Measurements from ENCODE around the gene RPS6KA5.
"Not testable (repeated sequence)": the region's sequence is repeated elsewhere in the genome, so short reads cannot be mapped to it uniquely, and the experiment has no call there.

The RPS6KA5 gene

DNA sequence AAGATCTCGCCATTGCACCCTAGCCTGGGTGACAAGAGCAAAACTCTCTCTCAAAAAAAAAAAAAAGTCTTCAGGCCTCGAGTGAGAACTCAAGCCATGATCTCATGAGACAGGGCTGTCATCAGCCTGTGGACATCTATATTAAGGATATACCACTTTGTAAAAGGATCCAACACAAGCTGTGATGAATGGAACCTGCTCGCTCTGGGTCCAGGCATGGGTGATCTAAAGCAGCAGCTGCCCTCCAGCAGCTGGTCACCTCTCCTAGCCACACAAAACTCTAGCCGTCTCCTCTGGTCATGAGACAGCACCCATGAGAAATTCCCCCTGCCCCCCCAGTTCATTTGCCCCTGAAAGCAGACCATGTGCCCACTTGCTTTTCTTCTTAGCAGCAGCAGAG lies 34.3 kb upstream of the RPS6KA5 start:
- H3K4me3 ChIP-seq (ENCODE audit: low read depth, low read length), result no peak overlapping the region
- TF ChIP-seq, protein P1, sequence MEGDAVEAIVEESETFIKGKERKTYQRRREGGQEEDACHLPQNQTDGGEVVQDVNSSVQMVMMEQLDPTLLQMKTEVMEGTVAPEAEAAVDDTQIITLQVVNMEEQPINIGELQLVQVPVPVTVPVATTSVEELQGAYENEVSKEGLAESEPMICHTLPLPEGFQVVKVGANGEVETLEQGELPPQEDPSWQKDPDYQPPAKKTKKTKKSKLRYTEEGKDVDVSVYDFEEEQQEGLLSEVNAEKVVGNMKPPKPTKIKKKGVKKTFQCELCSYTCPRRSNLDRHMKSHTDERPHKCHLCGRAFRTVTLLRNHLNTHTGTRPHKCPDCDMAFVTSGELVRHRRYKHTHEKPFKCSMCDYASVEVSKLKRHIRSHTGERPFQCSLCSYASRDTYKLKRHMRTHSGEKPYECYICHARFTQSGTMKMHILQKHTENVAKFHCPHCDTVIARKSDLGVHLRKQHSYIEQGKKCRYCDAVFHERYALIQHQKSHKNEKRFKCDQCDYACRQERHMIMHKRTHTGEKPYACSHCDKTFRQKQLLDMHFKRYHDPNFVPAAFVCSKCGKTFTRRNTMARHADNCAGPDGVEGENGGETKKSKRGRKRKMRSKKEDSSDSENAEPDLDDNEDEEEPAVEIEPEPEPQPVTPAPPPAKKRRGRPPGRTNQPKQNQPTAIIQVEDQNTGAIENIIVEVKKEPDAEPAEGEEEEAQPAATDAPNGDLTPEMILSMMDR (IDR thresholded peaks at IDR 0.05; ENCODE audit: control insufficient read depth, extremely low read depth, insufficient read depth), result no peak
- DNase-seq (ENCODE audit: low read depth), result no peak

DNA sequence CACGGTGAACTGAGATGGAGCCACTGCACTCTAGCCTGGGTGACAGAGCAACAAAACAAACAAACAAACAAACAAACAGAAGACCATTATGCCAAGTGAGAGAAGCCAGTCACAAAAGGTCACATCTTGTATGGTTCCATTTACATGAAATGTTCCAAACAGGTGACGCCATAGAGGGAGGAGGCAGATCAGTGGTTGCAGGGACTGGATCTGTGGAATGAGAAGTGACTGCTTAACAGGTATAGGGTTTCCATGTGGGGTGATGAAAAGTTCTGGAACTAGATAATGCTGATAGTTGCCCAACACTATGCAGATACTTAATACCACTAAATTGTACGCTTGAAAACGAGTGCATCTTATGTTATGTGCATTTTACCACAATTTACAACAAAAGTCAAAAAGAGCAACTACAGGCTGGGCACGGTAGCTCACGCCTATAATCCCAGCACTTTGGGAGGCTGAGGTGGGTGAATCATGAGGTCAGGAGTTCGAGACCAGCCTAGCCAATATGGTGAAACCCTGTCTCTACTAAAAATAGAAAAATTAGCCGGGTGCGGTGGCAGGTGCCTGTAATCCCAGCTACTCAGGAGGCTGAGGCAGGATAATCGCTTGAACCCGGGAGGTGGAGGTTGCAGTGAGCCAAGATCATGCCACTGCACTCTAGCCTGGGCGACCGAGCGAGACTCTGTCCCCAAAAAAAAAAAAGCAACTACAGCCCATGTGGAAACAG lies 33.5 kb upstream of the RPS6KA5 start:
- H3K4me3 ChIP-seq (ENCODE audit: low read depth, low read length); DNase-seq (ENCODE audit: low read depth): not testable (repeated sequence)

DNA sequence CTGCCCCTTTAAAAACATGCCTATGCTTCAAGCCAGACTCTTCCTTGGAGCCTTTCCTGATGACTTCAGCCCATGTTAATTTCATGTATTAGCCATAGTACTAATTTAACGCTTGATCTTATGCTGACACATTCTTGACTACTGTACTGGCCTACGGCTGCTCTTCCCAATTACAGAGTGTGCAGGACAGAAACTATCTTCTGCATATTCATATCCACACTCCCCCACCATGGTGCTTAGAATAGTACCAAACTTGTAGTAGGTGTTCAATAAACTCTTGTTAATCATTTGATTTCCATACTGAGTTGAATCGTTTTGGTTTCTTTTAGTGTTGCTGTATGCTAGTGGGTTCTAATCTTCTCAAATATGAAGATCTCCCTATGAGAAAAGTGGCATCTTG lies 31.6 kb upstream of the RPS6KA5 start:
- H3K4me3 ChIP-seq (ENCODE audit: low read depth, low read length), result no peak overlapping the region
- TF ChIP-seq, protein P1 (IDR thresholded peaks at IDR 0.05; ENCODE audit: control insufficient read depth, extremely low read depth, insufficient read depth), result no peak
- DNase-seq (ENCODE audit: low read depth), result no peak

DNA sequence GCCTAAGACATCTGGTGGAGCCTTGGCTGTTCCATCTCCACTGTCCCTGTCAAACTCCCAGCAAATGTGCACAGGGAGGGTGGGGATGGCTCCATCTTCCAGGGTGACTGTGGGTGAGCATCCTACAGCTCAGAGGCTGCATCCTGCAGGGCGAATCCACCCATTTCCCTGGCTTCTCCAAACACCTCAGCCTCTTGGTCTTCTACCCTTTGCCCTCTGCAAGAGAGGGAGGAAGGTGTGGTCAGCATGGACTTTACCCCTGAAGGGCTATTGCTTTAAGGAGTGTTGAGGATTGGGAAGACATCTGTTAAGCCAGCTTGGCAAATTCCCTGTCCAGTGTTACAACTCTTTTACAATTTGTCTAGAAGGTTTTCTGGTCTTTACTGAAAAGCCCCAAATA lies 30.3 kb upstream of the RPS6KA5 start:
- TF ChIP-seq, protein P1 (IDR thresholded peaks at IDR 0.05; ENCODE audit: control insufficient read depth, extremely low read depth, insufficient read depth), result no peak
- H3K4me3 ChIP-seq (ENCODE audit: low read depth, low read length), result no peak overlapping the region
- DNase-seq (ENCODE audit: low read depth), result no peak

DNA sequence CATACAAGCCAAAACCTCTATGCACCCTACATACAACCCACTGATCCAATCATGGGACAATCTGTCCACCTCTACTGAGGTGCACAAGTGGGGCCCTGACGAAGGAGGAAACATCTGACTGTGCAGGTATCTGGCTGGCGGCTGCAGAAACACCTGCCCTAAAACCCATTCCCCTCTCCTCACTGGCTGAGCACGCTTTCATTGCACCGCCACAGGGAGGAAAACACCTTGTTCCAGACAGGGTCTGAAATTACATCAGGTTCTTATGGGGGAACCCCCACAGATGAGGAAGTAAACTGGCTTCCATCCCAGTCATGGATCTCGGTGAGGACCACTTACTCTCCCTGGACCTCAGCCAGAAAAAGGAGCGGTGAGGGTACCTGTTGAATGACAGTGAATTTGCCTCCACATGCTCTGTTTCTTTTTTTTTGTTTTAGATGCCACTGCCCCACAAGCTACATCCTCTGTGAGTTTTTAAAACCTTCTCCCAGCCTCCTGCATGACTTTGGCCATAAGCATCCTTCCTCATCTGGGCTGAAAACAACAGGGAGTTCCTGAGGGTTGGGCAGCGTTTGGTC lies 29.6 kb upstream of the RPS6KA5 start:
- TF ChIP-seq, protein P1 (IDR thresholded peaks at IDR 0.05; ENCODE audit: control insufficient read depth, extremely low read depth, insufficient read depth), result no peak
- no peak overlapping the region for H3K4me3 ChIP-seq (ENCODE audit: low read depth, low read length)
- DNase-seq (ENCODE audit: low read depth), result no peak

DNA sequence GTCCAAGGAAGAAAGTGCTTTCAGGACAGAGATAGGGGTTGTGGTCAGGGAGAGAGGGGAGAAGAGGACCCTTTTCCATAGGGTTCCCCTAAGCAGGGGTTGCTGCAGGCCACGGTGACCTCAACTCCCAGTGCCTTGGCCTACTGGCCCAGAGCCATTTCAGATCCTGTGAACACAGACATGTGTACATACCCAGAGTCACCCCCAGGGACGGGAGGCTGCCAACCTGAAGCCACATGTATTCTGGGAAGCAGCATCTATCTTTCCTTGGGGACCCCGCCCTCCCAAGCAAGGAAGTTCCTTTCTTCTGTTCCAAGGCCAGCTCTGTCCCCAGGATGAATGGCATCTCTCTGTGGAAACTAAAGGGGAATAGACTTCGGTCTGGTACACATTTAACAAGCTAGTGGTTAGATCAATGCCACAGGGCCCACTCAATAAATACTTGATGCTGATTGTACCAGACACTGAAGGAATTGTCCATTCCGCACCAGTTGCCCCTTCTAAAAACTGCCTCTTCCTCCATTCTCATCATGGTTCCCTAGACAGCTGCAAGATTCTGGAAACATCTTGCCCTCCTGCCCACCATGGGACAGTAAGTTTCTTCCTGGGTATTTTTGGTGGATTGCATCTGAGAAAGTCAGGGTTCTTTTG lies 28.3 kb upstream of the RPS6KA5 start:
- H3K4me3 ChIP-seq (ENCODE audit: low read depth, low read length), result no peak overlapping the region
- DNase-seq (ENCODE audit: low read depth), result no peak
- TF ChIP-seq, protein P1 (IDR thresholded peaks at IDR 0.05; ENCODE audit: control insufficient read depth, extremely low read depth, insufficient read depth), result no peak

DNA sequence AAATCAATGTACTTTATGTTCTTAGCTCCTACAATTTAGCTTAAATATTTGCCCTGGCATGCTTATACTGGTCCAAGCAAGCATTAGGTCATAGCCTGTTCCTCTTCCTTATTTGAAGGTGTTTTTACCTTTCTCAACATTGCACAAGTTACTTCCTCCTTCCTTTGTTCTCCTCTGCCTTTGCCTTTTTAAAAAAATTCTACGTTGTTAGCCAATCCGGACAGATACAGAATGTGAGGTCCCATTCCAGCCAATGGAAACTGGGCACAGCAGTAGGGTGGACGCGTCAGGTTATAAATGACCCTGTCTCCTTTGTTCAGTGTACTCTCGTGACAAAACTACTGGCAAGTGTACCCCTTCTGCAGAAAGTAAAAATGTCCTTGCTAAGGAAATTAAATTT lies 27.0 kb upstream of the RPS6KA5 start:
- peak; percentile 94 for DNase-seq (ENCODE audit: low read depth)
- peak overlapping the region; percentile 37 for H3K4me3 ChIP-seq (ENCODE audit: low read depth, low read length)

DNA sequence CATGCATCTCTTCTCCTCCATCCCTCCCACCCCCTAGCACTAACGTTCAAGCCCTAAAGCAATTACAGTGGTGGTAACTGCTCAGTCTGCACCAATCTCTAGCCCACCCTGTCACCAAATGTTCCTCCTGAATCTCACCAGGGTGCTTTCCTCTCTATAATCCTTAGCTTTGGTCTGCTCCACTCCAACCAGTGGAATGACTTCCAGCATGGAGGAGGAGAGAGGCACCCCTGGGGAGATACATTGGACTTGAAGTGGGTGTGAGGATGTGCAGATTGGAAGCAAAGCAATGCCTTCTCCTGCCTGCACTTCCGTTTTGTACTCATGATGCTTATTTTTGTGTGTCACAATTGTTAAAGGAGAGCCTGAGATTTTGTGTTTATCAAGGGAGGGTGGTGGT lies 24.1 kb upstream of the RPS6KA5 start:
- TF ChIP-seq, protein P1 (IDR thresholded peaks at IDR 0.05; ENCODE audit: control insufficient read depth, extremely low read depth, insufficient read depth), result no peak
- DNase-seq (ENCODE audit: low read depth), result no peak
- H3K4me3 ChIP-seq (ENCODE audit: low read depth, low read length), result no peak overlapping the region

Data from LNCaP clone FGC (cell line).